H9 (cell line): ENCODE measurements around the gene KREMEN2. TPM values are rescaled to one million over a fixed set of nuclear protein-coding genes. Genes with fewer than 3 reads are reported as not detected.

Experiments used
- DNase-seq: peaks from one replicate; pipeline ENCODE4 v3.0.0-alpha.2; 2017
- H2AFZ ChIP-seq: one replicate; pipeline ENCODE4 v1.6.1; 2013; ENCODE audit warnings: mild to moderate bottlenecking, low read length, control low read depth, moderate library complexity
- H2AK5ac ChIP-seq: 2 replicates; pipeline ENCODE4 v1.6.1; 2013; ENCODE audit warnings: low read length, control low read depth, mixed read lengths; ENCODE audit not compliant: insufficient read length
- H2BK120ac ChIP-seq: one replicate; pipeline ENCODE4 v1.6.1; 2013; ENCODE audit warnings: low read depth, mild to moderate bottlenecking, low read length, control low read depth, inconsistent platforms; ENCODE audit not compliant: poor library complexity, severe bottlenecking
- H2BK12ac ChIP-seq: 2 replicates; pipeline ENCODE4 v1.6.1; 2013; ENCODE audit warnings: low read length, control low read depth, mixed read lengths, low read depth; ENCODE audit not compliant: insufficient read length
- H2BK15ac ChIP-seq: 2 replicates; pipeline ENCODE4 v1.6.1; 2013; ENCODE audit warnings: low read depth, low read length, control low read depth
- H2BK20ac ChIP-seq: one replicate; pipeline ENCODE4 v1.6.1; 2013; ENCODE audit warnings: low read depth, mild to moderate bottlenecking, low read length, control low read depth, inconsistent platforms; ENCODE audit not compliant: poor library complexity, severe bottlenecking
- H2BK5ac ChIP-seq: 2 replicates; pipeline ENCODE4 v1.6.1; 2013; ENCODE audit warnings: low read length, control low read depth, mixed read lengths; ENCODE audit not compliant: insufficient read length
- H3K14ac ChIP-seq: 2 replicates; pipeline ENCODE4 v1.6.1; 2013; ENCODE audit warnings: low read length, control low read depth; ENCODE audit not compliant: insufficient read depth
- H3K18ac ChIP-seq: 2 replicates; pipeline ENCODE4 v1.6.1; 2013; ENCODE audit warnings: low read depth, mild to moderate bottlenecking, mixed read lengths, low read length, control low read depth; ENCODE audit not compliant: insufficient read length
- H3K23ac ChIP-seq: 2 replicates; pipeline ENCODE4 v1.6.1; 2013; ENCODE audit warnings: low read length, control low read depth, mixed read lengths, low read depth; ENCODE audit not compliant: insufficient read length
- H3K23me2 ChIP-seq: 2 replicates; pipeline ENCODE4 v1.6.1; 2013; ENCODE audit warnings: low read depth, mild to moderate bottlenecking, mixed read lengths, low read length, control low read depth; ENCODE audit not compliant: insufficient read length, poor library complexity, severe bottlenecking
- H3K27ac ChIP-seq: 2 replicates; pipeline ENCODE4 v1.5.1; 2013; ENCODE audit warnings: low read length, control low read depth, mixed read lengths, low read depth; ENCODE audit not compliant: insufficient read length
- H3K27me3 ChIP-seq: 2 replicates; pipeline ENCODE4 v1.6.1; 2013; ENCODE audit warnings: low read length, control low read depth, inconsistent platforms; ENCODE audit not compliant: insufficient read depth
- H3K4ac ChIP-seq: 2 replicates; pipeline ENCODE4 v1.6.1; 2013; ENCODE audit warnings: low read depth, mild to moderate bottlenecking, control low read depth, inconsistent platforms, low read length, moderate library complexity
- H3K4me1 ChIP-seq: 2 replicates; pipeline ENCODE4 v1.6.1; 2013; ENCODE audit warnings: low read length, control low read depth, inconsistent platforms; ENCODE audit not compliant: insufficient read depth
- H3K4me2 ChIP-seq: 2 replicates; pipeline ENCODE4 v1.6.1; 2013; ENCODE audit warnings: low read length, control low read depth, mixed read lengths; ENCODE audit not compliant: insufficient read length, insufficient read depth
- H3K56ac ChIP-seq: 2 replicates; pipeline ENCODE4 v1.6.1; 2013; ENCODE audit warnings: low read depth, mild to moderate bottlenecking, mixed read lengths, low read length, control low read depth; ENCODE audit not compliant: insufficient read length
- H3K79me1 ChIP-seq: 2 replicates; pipeline ENCODE4 v1.6.1; 2013; ENCODE audit warnings: low read depth, mild to moderate bottlenecking, moderate library complexity, low read length, control low read depth, inconsistent platforms; ENCODE audit not compliant: insufficient read depth, poor library complexity, severe bottlenecking
- H3K79me2 ChIP-seq: 2 replicates; pipeline ENCODE4 v1.6.1; 2013; ENCODE audit warnings: low read length, control low read depth, inconsistent platforms; ENCODE audit not compliant: insufficient read depth
- H3K9ac ChIP-seq: 2 replicates; pipeline ENCODE4 v1.6.1; 2013; ENCODE audit warnings: low read length, control low read depth, mixed read lengths; ENCODE audit not compliant: insufficient read length; ENCODE audit errors: extremely low read depth
- H3K9me3 ChIP-seq: one replicate; pipeline ENCODE4 v1.6.1; 2013; ENCODE audit warnings: low read depth, low read length, inconsistent platforms; ENCODE audit not compliant: control insufficient read depth
- H3T11ph ChIP-seq: one replicate; pipeline ENCODE4 v1.6.1; 2013; ENCODE audit warnings: mild to moderate bottlenecking, low read length, control low read depth, inconsistent platforms
- H4K20me1 ChIP-seq: one replicate; pipeline ENCODE4 v1.6.1; 2013; ENCODE audit not compliant: control insufficient read depth, insufficient read length, insufficient read depth
- H4K5ac ChIP-seq: 2 replicates; pipeline ENCODE4 v1.6.1; 2013; ENCODE audit warnings: low read depth, mild to moderate bottlenecking, mixed read lengths, low read length, control low read depth; ENCODE audit not compliant: insufficient read length
- H4K8ac ChIP-seq: replicated peaks from 2 replicates; pipeline ENCODE4 v1.6.1; 2013; ENCODE audit warnings: low read length, control low read depth, mixed read lengths, low read depth; ENCODE audit not compliant: insufficient read length
- H4K91ac ChIP-seq: 2 replicates; pipeline ENCODE4 v1.6.1; 2013; ENCODE audit warnings: low read depth, mild to moderate bottlenecking, moderate library complexity, mixed read lengths, low read length, control low read depth; ENCODE audit not compliant: insufficient read length
- H3K27ac Mint-ChIP-seq, 3 experiments: 2 replicates in 2 of 3; 3 replicates in 1 of 3; pipeline ENCODE4 v1.8.0; 2020 to 2021; ENCODE audit warnings: mixed read lengths in 3 of 3, mild to moderate bottlenecking in 1 of 3, moderate library complexity in 1 of 3
- H3K27me3 Mint-ChIP-seq: 2 replicates; pipeline ENCODE4 v1.8.0; 2021; ENCODE audit warnings: low read depth, mild to moderate bottlenecking, moderate library complexity, mixed read lengths
- H3K36me3 Mint-ChIP-seq, 3 experiments: 2 replicates in 2 of 3; 3 replicates in 1 of 3; pipeline ENCODE4 v1.8.0; 2020 to 2021; ENCODE audit warnings: low read depth in 3 of 3, mixed read lengths in 3 of 3; ENCODE audit not compliant: insufficient read depth in 1 of 3
- H3K4me1 Mint-ChIP-seq, 2 experiments: 2 replicates each; pipeline ENCODE4 v1.8.0; 2020; ENCODE audit warnings: mixed read lengths in 2 of 2
- H3K4me3 Mint-ChIP-seq, 2 experiments: 2 replicates in 1 of 2; 3 replicates in 1 of 2; pipeline ENCODE4 v1.8.0; 2020 to 2021; ENCODE audit warnings: mild to moderate bottlenecking in 2 of 2, mixed read lengths in 2 of 2, moderate library complexity in 1 of 2
- H3K9me3 Mint-ChIP-seq, 2 experiments: 2 replicates in 1 of 2; 3 replicates in 1 of 2; pipeline ENCODE4 v1.8.0; 2020; ENCODE audit warnings: mild to moderate bottlenecking in 2 of 2, mixed read lengths in 2 of 2, moderate library complexity in 1 of 2
- WGBS: extraction: QIAGEN DNeasy Blood & Tissue Kit; methylation state at CpG from one replicate; pipeline ENCODE4 v1.1.7; 2013; ENCODE audit warnings: missing lambda C conversion rate, low lambda C conversion rate, mixed read lengths; ENCODE audit not compliant: insufficient read length; ENCODE audit errors: extremely low coverage; 5-methylcytosine and 5-hydroxymethylcytosine counted together
- total RNA-seq: library from RNA; stranded (reverse); gene quantifications from 2 replicates; pipeline ENCODE4 v1.2.1, GENCODE V29; 2021
- TF ChIP-seq, protein P1 (sequence below): fragments of 200-600 bp; sonication (generic); conservative IDR thresholded peaks from 3 replicates; pipeline ENCODE4 v1.8.0; 2021; ENCODE audit warnings: antibody characterized with exemption, mild to moderate bottlenecking

KREMEN2 gene
- total RNA-seq, 1 experiment from 2014 or later: 12.8 TPM

DNA sequence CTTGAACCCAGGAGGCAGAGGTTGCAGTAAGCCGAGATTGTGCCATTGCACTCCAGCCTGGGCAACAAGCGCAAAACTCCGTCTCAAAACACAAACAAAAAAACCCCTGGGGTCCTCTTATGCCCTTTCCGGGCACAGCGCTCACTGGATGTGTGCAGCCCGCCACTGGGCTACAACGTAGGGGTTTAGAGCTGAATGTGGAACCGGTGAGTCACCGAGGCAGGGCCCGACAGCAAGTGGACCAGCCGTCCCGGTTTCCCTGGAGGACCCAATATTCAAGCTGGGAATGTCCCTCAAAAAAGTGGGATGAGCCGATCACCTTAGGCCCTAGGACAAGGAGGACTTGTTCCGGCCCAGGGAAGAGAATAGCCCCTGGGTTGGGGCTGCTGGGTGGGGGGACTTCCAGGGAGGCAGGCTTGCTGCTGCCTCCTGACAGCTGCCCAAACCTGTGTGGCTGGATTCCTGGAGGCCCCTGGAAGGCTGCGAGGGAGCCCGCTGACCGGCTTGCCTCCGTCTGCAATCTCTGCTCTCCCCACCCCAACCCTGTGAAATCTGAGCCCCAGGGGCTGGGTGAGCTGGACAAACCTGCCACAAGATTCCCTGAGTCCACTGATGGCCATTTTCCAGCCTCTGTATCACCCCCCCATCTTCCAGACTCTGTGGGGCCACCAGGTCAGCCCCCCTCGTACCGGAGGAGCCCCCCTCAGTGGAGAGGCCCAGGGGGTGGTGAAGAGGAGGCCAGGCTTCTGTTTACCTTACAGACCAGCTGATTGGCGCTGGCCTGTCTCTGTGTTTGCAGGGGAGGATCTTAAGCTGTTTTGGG, 45.7 kb downstream of the KREMEN2 start:
- Histone ChIP-seq H3K4ac (no peak overlapping the region), H3K79me1 (no peaks in the 10 kb centered on the region), H3K9ac (no peak overlapping the region), H4K20me1 (no peaks in the 10 kb centered on the region), H2BK5ac (no peak overlapping the region), H2BK120ac (no peak overlapping the region), H3K4me2 (peak overlapping the region; percentile 2), H3K79me2 (no peaks in the 10 kb centered on the region), H3K18ac (peak overlapping the region; percentile 89), H3K14ac (peak overlapping the region; percentile 63; the same call in 1 of the 2 replicates), H3K9me3 (no peaks in the 10 kb centered on the region), H3K4me1 (peaks cover 11% of the 10 kb centered on the region; the same call in 1 of the 2 replicates), H3K56ac (no peak overlapping the region), H3K27ac (peak overlapping the region; percentile 18), H4K8ac (no peak overlapping the region), H2BK15ac (no peak overlapping the region), H4K91ac (no peak overlapping the region), H2BK20ac (no peak overlapping the region), H3T11ph (no peak overlapping the region), H3K27me3 (no peaks in the 10 kb centered on the region), H2BK12ac (no peak overlapping the region), H4K5ac (no peak overlapping the region), H2AK5ac (no peak overlapping the region), H3K23me2 (peaks cover 19% of the 10 kb centered on the region), H3K23ac (no peak overlapping the region), H2AFZ (no peak overlapping the region)
- TF ChIP-seq, protein P1, sequence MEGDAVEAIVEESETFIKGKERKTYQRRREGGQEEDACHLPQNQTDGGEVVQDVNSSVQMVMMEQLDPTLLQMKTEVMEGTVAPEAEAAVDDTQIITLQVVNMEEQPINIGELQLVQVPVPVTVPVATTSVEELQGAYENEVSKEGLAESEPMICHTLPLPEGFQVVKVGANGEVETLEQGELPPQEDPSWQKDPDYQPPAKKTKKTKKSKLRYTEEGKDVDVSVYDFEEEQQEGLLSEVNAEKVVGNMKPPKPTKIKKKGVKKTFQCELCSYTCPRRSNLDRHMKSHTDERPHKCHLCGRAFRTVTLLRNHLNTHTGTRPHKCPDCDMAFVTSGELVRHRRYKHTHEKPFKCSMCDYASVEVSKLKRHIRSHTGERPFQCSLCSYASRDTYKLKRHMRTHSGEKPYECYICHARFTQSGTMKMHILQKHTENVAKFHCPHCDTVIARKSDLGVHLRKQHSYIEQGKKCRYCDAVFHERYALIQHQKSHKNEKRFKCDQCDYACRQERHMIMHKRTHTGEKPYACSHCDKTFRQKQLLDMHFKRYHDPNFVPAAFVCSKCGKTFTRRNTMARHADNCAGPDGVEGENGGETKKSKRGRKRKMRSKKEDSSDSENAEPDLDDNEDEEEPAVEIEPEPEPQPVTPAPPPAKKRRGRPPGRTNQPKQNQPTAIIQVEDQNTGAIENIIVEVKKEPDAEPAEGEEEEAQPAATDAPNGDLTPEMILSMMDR: no peak
- Mint-ChIP-seq H3K4me3 (peak overlapping the region; percentile 66 to 79), H3K36me3 (peaks cover 5 to 14% (median 10%) of the 10 kb centered on the region in 3 experiments; a peak in 6 of 7 replicates), H3K27me3 (peaks cover 6% of the 10 kb centered on the region), H3K27ac (peak overlapping the region; percentile 99 to 100 (median 100)), H3K4me1 (peaks cover 59 to 85% of the 10 kb centered on the region in 2 experiments), H3K9me3 (no peaks in the 10 kb centered on the region)
- WGBS: no CpG with 5 or more reads among the region's 21 CpGs
- DNase-seq: peak; percentile 97
